ENCODE results near the gene ATRN.

DNA sequence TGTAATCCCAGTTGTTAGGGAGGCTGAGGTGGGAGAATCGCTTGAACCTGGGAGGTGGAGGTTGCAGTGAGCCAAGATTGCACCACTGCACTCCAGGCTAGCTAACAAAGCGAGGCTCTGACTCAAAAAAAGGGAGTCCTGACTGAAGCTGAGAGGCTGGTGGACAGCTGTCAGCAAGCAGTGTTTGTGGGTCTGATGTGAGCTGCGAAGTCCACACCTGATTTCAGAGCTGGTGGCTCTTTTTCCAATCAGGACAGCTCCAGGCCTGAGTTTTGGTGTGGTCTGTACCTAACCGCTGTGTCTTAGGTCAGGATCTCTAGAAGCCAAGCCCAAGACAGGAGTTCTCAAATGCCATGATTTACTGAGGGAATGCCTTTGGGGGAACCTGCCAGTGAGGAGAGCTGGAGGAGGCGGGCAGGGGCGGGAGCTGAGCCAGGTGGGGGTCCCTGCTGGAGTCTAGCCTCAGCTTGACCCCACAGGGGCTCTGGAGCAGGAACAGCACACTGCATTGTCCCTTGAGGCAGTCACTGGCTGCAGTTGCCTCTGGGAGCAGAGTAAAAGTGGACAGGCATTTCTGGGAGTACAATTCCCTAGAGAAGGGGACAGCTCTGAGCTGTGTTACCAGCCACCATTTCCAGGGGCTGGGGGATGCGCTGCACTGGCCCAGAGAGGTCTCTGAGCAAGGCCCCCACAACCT, 187.3 kb downstream of the ATRN start:
- TF ChIP-seq, protein P1, sequence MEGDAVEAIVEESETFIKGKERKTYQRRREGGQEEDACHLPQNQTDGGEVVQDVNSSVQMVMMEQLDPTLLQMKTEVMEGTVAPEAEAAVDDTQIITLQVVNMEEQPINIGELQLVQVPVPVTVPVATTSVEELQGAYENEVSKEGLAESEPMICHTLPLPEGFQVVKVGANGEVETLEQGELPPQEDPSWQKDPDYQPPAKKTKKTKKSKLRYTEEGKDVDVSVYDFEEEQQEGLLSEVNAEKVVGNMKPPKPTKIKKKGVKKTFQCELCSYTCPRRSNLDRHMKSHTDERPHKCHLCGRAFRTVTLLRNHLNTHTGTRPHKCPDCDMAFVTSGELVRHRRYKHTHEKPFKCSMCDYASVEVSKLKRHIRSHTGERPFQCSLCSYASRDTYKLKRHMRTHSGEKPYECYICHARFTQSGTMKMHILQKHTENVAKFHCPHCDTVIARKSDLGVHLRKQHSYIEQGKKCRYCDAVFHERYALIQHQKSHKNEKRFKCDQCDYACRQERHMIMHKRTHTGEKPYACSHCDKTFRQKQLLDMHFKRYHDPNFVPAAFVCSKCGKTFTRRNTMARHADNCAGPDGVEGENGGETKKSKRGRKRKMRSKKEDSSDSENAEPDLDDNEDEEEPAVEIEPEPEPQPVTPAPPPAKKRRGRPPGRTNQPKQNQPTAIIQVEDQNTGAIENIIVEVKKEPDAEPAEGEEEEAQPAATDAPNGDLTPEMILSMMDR (IDR thresholded peaks at IDR 0.05), result no peak
- TF ChIP-seq POLR2AphosphoS5 (IDR thresholded peaks at IDR 0.05), result no peak

All from sigmoid colon (tissue), 4 donors.